Stromal cell of bone marrow (primary cell): ENCODE results near the gene ITPKA.
"Not testable (repeated sequence)": the region's sequence is repeated elsewhere in the genome, so short reads cannot be mapped to it uniquely, and the experiment has no call there.

Experiments used
- DNase-seq: peaks from one replicate; pipeline ENCODE4 v3.0.0-alpha.2; 2012; ENCODE audit warnings: low read depth

The ITPKA gene

GRCh38 chr15:41493205-41493901, at the start of gene ITPKA:
Gene ITPKA, plus strand, starts transcription at chr15:41493874. Its CDS starts 54 bp downstream, at chr15:41493928.
- DNase-seq = no peak

GRCh38 chr15:41445399-41445798, 48.3 kb upstream of the ITPKA start:
- DNase-seq = no peak

GRCh38 chr15:41462084-41462795, 31.4 kb upstream of the ITPKA start:
- DNase-seq = no peak

- DNase-seq = no peak
These were observed 28.6 kb upstream of the ITPKA start for GRCh38 chr15:41464889-41465580.

GRCh38 chr15:41465822-41466421, 27.8 kb upstream of the ITPKA start:
- DNase-seq = peak; percentile 23

GRCh38 chr15:41466711-41467110, 27.0 kb upstream of the ITPKA start:
- DNase-seq = no peak

- DNase-seq = not testable (repeated sequence)
These were observed 24.0 kb upstream of the ITPKA start for GRCh38 chr15:41469644-41470043.

GRCh38 chr15:41473418-41473817, 20.3 kb upstream of the ITPKA start:
- DNase-seq = no peak

GRCh38 chr15:41474436-41474835, 19.2 kb upstream of the ITPKA start:
- no peak for DNase-seq

- DNase-seq = no peak
These were observed 18.7 kb upstream of the ITPKA start for GRCh38 chr15:41474941-41475340.

GRCh38 chr15:41476416-41477048, 17.1 kb upstream of the ITPKA start:
- no peak for DNase-seq

- no peak for DNase-seq
These were observed 13.1 kb upstream of the ITPKA start for GRCh38 chr15:41480396-41481140.

- DNase-seq = no peak
These were observed 11.4 kb upstream of the ITPKA start for GRCh38 chr15:41482110-41482877.

GRCh38 chr15:41483115-41483514, 10.6 kb upstream of the ITPKA start:
- DNase-seq = no peak

GRCh38 chr15:41483519-41483918, 10.2 kb upstream of the ITPKA start:
- no peak for DNase-seq

GRCh38 chr15:41484937-41485625, 8.6 kb upstream of the ITPKA start:
- DNase-seq = no peak

GRCh38 chr15:41486286-41486685, 7.4 kb upstream of the ITPKA start:
- DNase-seq = no peak

- no peak for DNase-seq
These were observed 6.3 kb upstream of the ITPKA start for GRCh38 chr15:41487381-41487780.

- no peak for DNase-seq
These were observed 5.9 kb upstream of the ITPKA start for GRCh38 chr15:41487802-41488201.

GRCh38 chr15:41489641-41490040, 4.0 kb upstream of the ITPKA start:
- DNase-seq = no peak
